HG03571 (cell line): ENCODE measurements around the gene MAPKAP1.
"Not testable (repeated sequence)": the region's sequence is repeated elsewhere in the genome, so short reads cannot be mapped to it uniquely, and the experiment has no call there.

ENCODE experiments used
- ATAC-seq: cut with Tn5 transposase; IDR thresholded peaks from one replicate; pipeline ENCODE4 v1.9.1; 2021; ENCODE audit not compliant: unreplicated experiment

The MAPKAP1 gene

DNA sequence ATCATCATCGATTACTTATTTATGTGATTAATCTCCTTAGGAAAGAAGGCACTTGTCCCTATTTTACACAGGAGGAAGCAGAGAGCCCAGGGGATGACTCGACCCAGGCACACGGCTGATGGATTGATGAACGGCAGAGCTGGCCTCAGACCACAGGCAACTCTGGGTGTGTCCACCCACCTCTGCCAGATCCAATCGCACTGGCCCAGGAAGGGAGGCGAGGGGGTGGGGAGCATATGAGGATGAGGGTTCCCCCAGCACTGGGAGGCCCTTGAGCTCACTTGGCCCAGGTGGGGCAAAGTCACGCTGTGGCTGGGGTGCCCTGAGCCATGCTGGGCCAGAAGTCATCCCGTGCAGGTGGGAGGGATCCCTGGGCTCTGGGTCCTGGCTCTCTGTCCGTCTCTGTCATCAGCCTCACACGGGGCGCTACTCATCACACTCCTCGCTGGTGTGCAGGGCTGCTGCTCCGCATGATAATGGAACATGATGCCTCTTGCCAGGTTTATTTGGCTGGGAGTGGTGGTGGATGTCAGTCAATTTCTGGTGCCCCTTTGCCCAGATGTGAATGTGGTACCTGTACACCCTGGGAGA lies 285.3 kb downstream of the MAPKAP1 start:
- ATAC-seq: no peak

- no peak for ATAC-seq
Measured at GRCh38 chr9:125421166-125421565, 285.8 kb downstream of the MAPKAP1 start.

DNA sequence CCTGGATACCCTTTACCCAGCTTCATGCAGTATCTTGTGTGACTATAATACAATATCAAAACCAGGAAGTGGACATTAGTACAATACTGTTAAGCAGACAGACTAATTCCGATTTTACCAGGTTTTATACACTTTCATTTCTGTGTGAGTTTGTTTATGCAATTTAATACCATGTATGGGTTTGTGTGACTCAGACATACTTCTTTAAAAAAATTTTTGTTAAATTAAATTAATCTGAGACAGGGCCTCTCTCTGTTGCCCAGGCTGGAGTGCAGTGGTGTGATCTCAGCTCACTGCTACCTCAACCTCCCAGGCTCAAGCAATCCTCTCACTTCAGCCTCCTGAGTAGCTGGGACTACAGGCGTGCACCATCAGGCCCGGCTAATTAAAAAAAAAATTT lies 288.6 kb downstream of the MAPKAP1 start:
- ATAC-seq: no peak

DNA sequence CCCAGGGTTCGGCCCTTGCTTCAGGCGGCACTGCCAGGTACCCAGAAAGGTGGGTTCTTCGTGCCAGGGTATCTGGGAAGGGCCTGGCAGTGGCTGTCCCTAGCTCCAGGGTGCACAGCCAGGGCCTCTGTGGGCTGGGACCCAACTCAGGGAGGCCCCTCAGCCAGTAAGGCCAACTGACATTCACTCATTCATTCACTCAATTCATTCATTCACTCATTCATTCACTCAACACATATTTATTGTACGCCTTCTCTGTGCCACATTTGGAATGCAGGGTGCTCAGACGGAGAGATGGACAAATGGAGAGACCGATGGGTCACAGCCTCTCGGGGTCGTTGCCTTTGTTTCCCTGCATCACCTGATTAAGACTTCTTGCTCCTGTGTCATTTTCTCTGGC lies 290.5 kb downstream of the MAPKAP1 start:
- no peak for ATAC-seq

GRCh38 chr9:125415583-125416460 lies 291.2 kb downstream of the MAPKAP1 start:
- no peak for ATAC-seq

DNA sequence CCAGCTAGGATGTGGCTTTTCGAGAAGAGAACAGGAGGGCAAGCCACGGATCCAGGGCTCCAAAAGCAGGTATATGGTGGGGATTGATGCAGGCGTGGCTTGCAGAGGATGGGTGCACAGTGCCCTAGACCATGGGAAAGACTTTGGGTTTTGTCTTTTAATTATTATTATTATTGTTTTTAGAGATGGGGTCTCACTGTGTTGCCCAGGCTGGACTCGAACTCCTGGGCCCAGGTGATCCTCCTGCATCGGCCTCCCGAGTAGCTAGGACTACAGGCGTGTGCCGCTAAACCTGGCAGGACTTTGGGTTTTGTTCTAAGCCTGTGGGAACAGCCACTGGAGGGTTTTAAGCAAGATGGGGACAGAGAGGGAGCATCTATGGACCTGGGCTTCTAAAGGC lies 293.4 kb downstream of the MAPKAP1 start:
- no peak for ATAC-seq

DNA sequence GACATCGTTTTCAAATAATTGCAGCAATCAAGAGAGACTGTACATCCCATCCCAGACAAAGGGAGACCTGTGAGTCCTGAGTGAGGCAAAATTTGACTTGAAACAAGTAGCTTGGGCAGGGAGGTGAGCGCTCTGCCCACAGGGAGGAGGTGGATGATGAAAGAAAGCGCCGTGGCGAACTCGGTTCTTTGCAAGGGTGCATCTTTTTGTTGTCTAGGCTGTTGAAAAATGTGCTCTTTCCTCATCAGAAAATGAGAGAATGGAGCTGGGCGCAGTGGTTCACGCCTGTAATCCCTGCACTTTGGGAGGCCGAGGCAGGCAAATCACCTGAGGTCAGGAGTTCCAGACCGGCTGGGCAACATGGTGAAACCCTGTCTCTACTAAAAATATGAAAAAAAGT lies 294.8 kb downstream of the MAPKAP1 start:
- no peak for ATAC-seq

DNA sequence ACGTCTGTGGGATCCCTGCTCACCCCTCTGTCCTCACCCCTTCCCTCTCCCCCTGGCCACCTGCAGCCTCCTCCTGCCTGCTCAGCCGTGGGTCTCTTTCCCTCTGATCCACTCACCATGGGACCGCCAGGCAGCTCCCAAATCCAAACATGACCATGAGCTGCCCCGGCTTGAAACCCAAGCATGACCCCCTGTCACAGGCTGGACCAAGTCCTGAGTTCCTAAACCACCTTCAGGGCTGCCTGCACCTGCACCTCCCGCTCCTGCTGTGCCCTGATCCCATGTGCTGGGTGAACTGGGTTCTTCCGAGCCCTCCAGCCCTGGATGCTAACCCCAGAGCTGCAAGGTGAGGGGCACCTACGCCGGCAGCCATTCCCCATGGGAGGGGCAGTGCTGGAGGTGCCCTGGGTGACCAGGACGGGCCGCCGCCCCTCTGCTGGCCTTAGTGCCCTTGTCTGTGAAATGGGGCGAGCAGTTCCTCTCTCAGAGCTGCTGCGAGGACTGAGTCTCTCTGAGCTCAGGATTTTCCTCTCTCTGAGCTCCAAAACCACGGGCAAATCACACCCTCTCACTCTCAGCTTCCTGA lies 295.7 kb downstream of the MAPKAP1 start:
- ATAC-seq: no peak

- ATAC-seq: no peak
Measured at GRCh38 chr9:125410522-125410894, 296.5 kb downstream of the MAPKAP1 start.

- no peak for ATAC-seq
Measured at GRCh38 chr9:125409637-125410521, 297.1 kb downstream of the MAPKAP1 start.

DNA sequence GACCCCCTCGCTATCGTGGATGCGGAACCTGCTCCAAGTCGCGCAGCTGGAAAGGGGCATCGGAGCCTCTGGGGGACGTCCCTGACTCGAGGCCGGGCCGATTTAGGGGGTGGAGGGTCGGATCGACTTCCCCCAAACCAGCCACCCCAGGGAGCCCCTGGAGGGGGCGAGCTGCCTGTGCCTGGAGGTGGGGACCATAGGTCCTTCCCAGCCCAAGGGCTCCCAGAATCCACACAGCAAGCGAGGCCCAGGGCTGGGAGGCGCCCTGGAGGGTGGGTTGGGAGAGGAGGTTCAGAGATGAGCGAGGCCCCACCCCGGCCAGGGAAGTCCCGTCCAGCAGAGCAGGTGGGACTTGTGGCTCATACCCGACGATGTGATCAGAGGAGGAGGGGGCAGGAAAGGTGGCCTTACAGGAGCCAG lies 297.8 kb downstream of the MAPKAP1 start:
- no peak for ATAC-seq

DNA sequence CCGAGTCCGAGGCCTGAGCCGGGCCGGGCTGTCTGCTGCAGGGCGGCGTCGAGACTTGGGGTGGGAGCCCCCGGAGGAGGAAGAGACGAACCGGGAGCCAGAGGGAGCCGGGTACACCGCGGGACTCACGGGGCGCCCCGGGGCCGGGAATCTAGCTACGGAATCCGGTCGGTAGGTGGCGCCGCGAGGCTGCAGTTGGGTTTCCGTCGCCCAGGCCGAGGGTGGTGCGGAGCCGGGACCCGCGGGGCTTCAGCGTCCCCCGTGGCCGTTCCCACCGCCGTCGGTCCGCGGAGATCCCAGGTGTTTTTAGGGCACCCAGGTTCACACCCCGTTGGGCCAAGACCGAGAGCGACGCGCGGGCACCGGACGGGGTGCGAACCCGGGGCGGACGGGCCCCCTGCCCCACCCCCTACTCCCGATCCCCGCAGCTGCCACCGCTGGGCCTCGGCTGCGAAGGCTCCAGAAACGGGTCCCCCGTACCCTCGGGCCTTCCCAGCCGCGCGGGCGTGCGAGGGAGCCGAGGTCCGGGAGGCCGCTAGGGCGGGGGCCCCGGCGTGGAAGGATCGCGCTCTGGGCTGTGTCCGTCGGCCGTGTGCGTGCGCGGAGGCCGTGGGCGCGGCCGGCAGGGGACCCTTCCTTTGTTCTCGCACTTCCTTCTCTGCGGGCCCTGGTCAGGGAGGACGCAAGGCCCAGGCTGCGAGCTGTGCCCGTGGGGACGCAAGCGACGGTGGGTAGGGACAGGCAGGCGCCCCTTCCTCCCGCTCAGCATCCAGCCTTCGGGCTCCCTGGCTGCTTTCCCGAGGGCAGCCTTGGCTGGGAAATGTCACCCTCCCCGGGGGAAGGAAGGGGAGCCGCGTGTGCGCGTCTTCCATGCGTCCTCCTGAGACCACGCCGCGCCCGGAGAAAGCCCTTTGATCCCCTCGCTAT lies 298.8 kb downstream of the MAPKAP1 start:
- peak; percentile 65 for ATAC-seq

GRCh38 chr9:125407432-125407973 lies 299.5 kb downstream of the MAPKAP1 start:
- ATAC-seq: no peak

GRCh38 chr9:125406810-125407087 lies 300.3 kb downstream of the MAPKAP1 start:
- no peak for ATAC-seq

DNA sequence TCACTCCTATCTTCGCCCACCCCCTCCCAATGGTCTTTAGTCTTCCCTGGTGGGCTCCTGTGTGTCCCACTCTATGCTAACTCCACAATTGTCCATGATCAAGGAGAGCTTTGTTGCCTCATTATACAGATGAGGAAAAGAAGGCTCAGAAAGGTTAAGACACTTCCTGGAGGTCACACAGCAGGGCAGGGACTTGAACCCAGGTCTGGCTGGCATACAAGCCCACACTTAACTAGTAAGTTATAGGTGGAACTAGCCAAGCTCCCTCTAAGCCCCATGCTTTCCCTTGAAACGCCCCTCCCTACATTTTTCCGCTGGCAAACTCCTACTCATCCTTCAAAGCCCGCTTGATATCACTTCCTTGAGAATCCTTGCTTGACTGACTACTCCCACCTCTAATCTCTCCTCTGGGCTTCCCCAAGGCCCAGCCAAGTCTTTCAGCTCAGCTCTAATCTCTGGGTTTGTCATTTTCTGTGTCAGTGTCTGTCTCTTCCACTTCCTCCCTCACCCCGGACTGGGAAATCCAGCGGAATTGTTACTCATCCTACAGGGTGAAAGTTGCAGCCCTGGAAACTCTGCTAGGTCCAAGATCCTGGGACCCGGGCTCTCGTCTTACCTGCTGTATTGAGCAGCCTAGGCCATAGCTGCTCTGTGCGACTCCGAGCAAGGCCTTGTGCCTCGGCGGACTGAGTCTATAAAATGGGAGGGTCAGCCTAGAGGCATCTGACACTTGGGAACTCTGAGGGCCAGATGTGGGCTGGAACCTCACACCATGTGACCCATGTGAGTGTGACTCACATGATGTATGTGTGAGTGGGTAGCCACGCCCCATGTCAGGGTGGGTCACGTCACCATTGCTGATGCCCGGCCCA lies 300.8 kb downstream of the MAPKAP1 start:
- ATAC-seq: no peak

DNA sequence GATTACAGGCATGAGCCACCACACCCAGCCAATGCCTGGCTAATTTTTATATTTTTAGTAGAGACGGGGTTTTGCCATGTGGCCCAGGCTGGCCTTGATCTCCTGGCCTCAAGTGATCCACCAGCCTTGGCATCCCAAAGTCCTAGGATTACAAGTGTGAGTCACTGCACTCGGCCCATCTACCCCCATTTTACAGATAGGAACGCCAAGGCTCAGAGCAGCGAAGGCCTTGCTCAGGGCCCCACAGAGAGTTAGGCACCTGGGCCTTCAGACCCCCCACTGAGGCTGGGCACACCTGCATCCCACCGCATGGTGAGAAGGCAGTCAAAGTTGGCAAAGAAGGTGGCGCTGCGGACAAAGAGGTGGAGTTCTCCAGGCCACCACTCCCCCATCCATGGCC lies 302.3 kb downstream of the MAPKAP1 start:
- no peak for ATAC-seq

DNA sequence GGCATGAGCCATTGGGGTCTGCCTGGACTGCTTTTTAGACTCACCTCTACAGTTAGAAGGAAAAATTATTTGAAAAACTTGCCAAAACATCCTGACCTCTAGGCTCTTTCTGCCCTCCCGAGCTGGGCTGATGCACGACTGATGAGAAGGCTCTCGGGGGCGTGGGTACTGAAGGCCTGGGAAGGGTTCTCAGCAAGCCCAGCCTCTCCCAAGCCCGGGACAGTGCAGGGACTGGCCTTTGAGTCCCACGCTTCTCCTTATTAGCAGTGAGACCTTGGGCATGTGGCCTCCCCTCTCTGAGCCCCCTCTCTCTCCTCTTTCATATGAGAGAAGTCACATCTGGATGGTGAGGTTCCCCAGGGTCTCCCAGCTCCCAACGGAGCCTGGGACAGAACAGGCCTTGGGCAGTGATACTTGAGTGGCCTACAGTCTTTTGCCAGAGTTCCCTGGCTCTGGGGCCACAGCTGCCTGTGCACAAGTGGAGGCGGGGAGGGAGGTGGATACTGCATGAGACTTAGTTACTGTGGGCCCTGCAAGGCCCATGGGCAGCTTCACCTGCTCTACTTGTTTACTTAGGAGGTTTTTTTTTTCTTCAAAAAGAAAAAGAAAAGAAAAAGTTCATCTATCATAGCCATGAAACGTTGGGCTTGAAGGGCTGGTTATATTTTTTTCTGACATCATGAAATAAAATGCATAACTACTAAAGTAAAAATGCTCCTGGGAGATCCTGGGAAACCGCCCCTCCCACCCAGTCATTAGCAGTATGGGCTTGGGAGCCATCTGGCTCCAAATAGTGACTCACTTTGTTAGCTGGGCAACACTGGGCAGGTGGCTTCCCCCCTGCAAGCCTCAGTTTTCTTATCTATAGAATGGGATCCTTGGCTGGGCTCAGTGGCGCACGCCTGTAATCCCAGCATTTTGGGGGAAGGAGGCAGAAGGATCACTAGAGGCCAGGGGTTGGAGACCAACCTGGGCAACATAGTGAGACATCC lies 306.0 kb downstream of the MAPKAP1 start:
- no peak for ATAC-seq

DNA sequence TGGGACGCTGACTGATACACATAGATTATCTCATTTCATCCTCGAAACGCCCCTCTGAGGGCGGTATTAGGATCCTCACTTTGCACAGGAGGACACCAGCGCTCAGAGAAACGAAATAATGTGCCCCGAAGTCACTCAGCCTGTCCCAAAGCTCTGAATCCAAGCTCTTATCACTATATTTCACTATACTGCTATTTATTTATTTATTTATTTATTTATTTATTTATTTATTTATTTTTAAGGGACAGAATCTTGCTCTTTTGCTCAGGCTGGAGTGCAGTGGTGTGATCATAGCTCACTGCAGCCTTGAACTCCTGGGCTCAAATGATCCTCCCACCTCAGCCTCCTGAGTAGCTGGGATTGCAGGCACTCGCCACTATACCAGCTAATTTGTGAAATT lies 306.8 kb downstream of the MAPKAP1 start:
- not testable (repeated sequence) for ATAC-seq
